Endothelial cell of umbilical vein (primary cell): ENCODE measurements around the gene BNC2.

Experiments used
- CTCF ChIP-seq, 2 donors: IDR thresholded peaks; 1 replicate in 1 of 2; 2 replicates in 1 of 2; pipeline ENCODE4 v1.5.1; 2011; ENCODE audit warnings: low read length in 2 of 2, mild to moderate bottlenecking in 2 of 2, moderate library complexity in 2 of 2, control low read depth in 1 of 2, inconsistent platforms in 1 of 2, low read depth in 1 of 2; ENCODE audit not compliant: insufficient read depth in 1 of 2; ENCODE audit errors: extremely low read depth in 1 of 2
- EZH2 ChIP-seq: IDR thresholded peaks from 2 replicates; pipeline ENCODE4 v1.6.1; 2012; ENCODE audit warnings: borderline replicate concordance, low read depth, mild to moderate bottlenecking, moderate library complexity, low read length, inconsistent platforms; ENCODE audit not compliant: severe bottlenecking
- FOS ChIP-seq: IDR thresholded peaks from 2 replicates; pipeline ENCODE4 v1.6.1; 2011; ENCODE audit warnings: mild to moderate bottlenecking, low read length, moderate library complexity, borderline replicate concordance; ENCODE audit not compliant: insufficient read depth
- MYC ChIP-seq: IDR thresholded peaks from one replicate; pipeline ENCODE4 v1.6.1; 2011; ENCODE audit warnings: mild to moderate bottlenecking, low read depth, low read length
- POLR2A ChIP-seq: IDR thresholded peaks from 2 replicates; pipeline ENCODE4 v1.6.1; 2012; ENCODE audit warnings: low read depth, mild to moderate bottlenecking, control low read depth, low read length
- POLR2AphosphoS5 ChIP-seq: IDR thresholded peaks from 2 replicates; pipeline ENCODE4 v1.6.1; 2012; ENCODE audit warnings: low read depth, mild to moderate bottlenecking, control low read depth, low read length, moderate library complexity; ENCODE audit not compliant: insufficient read depth

DNA sequence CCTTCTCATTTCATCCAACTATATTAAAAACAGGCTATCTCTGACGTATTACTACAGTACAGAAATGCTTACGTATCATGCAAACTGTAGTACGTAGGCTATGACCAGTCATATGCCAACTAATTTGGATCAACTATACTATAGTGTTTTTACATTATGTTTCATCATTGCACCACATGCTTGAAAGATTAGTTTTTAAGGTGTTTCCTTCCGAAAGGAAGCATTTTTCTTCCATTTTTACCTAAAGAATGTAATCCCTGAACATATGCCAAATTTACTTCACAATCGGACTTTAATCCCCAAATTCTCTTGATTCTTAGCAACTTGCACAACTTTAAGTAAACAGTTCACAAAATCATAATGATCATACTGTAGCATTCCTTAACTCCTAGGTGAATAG lies 153.9 kb downstream of the BNC2 start:
- TF ChIP-seq CTCF (IDR thresholded peaks at IDR 0.05; ENCODE audit: extremely low read depth in 1 of 2, insufficient read depth in 1 of 2, low read depth in 1 of 2, low read length in 2 of 2) (no peak), EZH2 (no peak), POLR2A (no peak), FOS (no peak), POLR2AphosphoS5 (no peak), MYC (no peak)
